ENCODE data around the gene TNFSF13. TPM values are rescaled to one million over a fixed set of nuclear protein-coding genes. Genes with fewer than 3 reads are reported as not detected.

TNFSF13 gene
- total and polyA plus RNA-seq, 2 donors (not counting 1 experiment from before 2014, with no cell fraction given), result 14.7 to 20.2 TPM

DNA sequence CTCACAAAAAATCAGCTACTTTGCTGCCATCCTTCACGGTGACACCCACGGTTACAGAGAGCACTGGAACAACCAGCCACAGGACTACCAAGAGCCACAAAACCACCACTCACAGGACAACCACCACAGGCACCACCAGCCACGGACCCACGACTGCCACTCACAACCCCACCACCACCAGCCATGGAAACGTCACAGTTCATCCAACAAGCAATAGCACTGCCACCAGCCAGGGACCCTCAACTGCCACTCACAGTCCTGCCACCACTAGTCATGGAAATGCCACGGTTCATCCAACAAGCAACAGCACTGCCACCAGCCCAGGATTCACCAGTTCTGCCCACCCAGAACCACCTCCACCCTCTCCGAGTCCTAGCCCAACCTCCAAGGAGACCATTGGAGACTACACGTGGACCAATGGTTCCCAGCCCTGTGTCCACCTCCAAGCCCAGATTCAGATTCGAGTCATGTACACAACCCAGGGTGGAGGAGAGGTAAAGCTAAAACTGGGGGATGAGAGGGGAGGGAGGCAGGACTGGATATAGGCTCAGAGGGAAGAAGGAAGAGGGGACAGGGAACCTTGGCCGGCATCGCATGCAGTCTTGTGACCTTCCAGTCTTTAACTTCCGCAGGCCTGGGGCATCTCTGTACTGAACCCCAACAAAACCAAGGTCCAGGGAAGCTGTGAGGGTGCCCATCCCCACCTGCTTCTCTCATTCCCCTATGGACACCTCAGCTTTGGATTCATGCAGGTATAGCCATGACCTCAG lies 21.5 kb downstream of the TNFSF13 start:
- no peaks in the 10 kb centered on the region for H3K9me3 ChIP-seq (ENCODE audit: control extremely low read depth in 1 of 3, control insufficient read depth in 2 of 3, insufficient read depth in 1 of 3, low read length in 2 of 3)
- intact Hi-C loops (cut with micrococcal nuclease), result loop anchor here (10.0 kb wide), 2 partner anchors 535 to 565 kb away; partner anchors contain the start of genes RNASEK and SLC16A11
- H3K4me3 ChIP-seq (ENCODE audit: control extremely low read depth in 1 of 5, extremely low read depth in 1 of 5, insufficient read depth in 1 of 5, low read depth in 2 of 5, low read length in 4 of 5), result peak overlapping the region in 4 of 5 experiments; percentile 4 to 41 (median 21)
- Mint-ChIP-seq H3K4me1 (peaks cover 82% of the 10 kb centered on the region), H3K27me3 (no peaks in the 10 kb centered on the region), H3K9me3 (ENCODE audit: insufficient read depth) (no peaks in the 10 kb centered on the region), H3K27ac (peak overlapping the region; percentile 93), H3K4me3 (peak overlapping the region; percentile 80)
- POLR2A ChIA-PET, result interaction anchor here (0.5 to 1.4 kb wide), 9 partner anchors 18 to 921 kb away, joined by 3 to 6 read pairs (median 3); partner anchors contain the start of genes ATP1B2, FXR2, NEURL4 and SENP3
- CTCF ChIA-PET, result interaction anchor here (1.0 to 3.9 kb wide), 7 partner anchors 10 to 107 kb away, joined by 3 to 23 read pairs (median 11); partner anchors contain the start of genes SENP3, SOX15, TP53 and WRAP53
- peak overlapping the region; percentile 19 for H3K9ac ChIP-seq (ENCODE audit: low read length)
- 65% methylated on average over 8 of the region's 12 CpGs for WGBS (ENCODE audit: insufficient coverage)
- ATAC-seq (ENCODE audit: low read depth) (no peak), DNase-seq (peak; percentile 19)
- peaks cover 15 to 46% of the 10 kb centered on the region in 2 experiments for H3K36me3 ChIP-seq (replicated peaks in 1 of 2; ENCODE audit: control extremely low read depth in 1 of 2, control insufficient read depth in 1 of 2, extremely low read depth in 1 of 2, insufficient read depth in 2 of 2, low read length in 1 of 2)
- H3K4me1 ChIP-seq (ENCODE audit: control insufficient read depth in 2 of 2, insufficient read depth in 2 of 2, low read length in 2 of 2), result peaks cover 53 to 70% of the 10 kb centered on the region in 2 donors
- no peak overlapping the region for H2AFZ ChIP-seq (ENCODE audit: insufficient read depth, low read depth, low read length, poor library complexity, severe bottlenecking)
- H4K20me1 ChIP-seq (ENCODE audit: control insufficient read depth, insufficient read depth, low read length, poor library complexity, severe bottlenecking), result peaks cover 38% of the 10 kb centered on the region
- H3K79me2 ChIP-seq (ENCODE audit: control insufficient read depth, insufficient read depth, low read length), result peaks cover 46% of the 10 kb centered on the region
- peak overlapping the region; percentile 70 to 71 for H3K27ac ChIP-seq (ENCODE audit: low read length in 2 of 2)
- H3K27me3 ChIP-seq (replicated peaks in 1 of 4; ENCODE audit: control extremely low read depth in 1 of 4, control insufficient read depth in 3 of 4, insufficient read depth in 4 of 4, low read length in 3 of 4), result no peaks in the 10 kb centered on the region
- peak overlapping the region; percentile 66 for H3K4me2 ChIP-seq (replicated peaks; ENCODE audit: low read depth, low read length, poor library complexity, severe bottlenecking)
- TF ChIP-seq, protein P1, sequence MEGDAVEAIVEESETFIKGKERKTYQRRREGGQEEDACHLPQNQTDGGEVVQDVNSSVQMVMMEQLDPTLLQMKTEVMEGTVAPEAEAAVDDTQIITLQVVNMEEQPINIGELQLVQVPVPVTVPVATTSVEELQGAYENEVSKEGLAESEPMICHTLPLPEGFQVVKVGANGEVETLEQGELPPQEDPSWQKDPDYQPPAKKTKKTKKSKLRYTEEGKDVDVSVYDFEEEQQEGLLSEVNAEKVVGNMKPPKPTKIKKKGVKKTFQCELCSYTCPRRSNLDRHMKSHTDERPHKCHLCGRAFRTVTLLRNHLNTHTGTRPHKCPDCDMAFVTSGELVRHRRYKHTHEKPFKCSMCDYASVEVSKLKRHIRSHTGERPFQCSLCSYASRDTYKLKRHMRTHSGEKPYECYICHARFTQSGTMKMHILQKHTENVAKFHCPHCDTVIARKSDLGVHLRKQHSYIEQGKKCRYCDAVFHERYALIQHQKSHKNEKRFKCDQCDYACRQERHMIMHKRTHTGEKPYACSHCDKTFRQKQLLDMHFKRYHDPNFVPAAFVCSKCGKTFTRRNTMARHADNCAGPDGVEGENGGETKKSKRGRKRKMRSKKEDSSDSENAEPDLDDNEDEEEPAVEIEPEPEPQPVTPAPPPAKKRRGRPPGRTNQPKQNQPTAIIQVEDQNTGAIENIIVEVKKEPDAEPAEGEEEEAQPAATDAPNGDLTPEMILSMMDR (IDR thresholded peaks at IDR 0.05), result no peak
- no peak for TF ChIP-seq EZH2 (IDR thresholded peaks at IDR 0.05; ENCODE audit: borderline replicate concordance, insufficient read depth, low read depth, low read length, poor library complexity, severe bottlenecking)
